Right lobe of liver (tissue), 4 donors: ENCODE results near the gene HOXA2.

Source experiments
- POLR2A ChIP-seq: fragments of 450-650 bp; IDR thresholded peaks from one replicate; pipeline ENCODE4 v1.6.1; 2017; ENCODE audit warnings: antibody characterized with exemption, mild to moderate bottlenecking
- TF ChIP-seq, protein P1 (sequence below), 4 donors: fragments of 200-600 bp in 3 of 4; fragments of 450-650 bp in 1 of 4; IDR thresholded peaks; one replicate each; pipeline versions ENCODE4 v1.5.1 to v1.8.0; 2016 to 2022; ENCODE audit warnings: antibody characterized with exemption in 4 of 4, mild to moderate bottlenecking in 2 of 4
- donor health status: DM: no; HTN: no; CAD: no.
- donor health status: DM: no; HTN: no; CAD: no.
- donor health status: DM: no; HTN: yes; CAD: no.

DNA sequence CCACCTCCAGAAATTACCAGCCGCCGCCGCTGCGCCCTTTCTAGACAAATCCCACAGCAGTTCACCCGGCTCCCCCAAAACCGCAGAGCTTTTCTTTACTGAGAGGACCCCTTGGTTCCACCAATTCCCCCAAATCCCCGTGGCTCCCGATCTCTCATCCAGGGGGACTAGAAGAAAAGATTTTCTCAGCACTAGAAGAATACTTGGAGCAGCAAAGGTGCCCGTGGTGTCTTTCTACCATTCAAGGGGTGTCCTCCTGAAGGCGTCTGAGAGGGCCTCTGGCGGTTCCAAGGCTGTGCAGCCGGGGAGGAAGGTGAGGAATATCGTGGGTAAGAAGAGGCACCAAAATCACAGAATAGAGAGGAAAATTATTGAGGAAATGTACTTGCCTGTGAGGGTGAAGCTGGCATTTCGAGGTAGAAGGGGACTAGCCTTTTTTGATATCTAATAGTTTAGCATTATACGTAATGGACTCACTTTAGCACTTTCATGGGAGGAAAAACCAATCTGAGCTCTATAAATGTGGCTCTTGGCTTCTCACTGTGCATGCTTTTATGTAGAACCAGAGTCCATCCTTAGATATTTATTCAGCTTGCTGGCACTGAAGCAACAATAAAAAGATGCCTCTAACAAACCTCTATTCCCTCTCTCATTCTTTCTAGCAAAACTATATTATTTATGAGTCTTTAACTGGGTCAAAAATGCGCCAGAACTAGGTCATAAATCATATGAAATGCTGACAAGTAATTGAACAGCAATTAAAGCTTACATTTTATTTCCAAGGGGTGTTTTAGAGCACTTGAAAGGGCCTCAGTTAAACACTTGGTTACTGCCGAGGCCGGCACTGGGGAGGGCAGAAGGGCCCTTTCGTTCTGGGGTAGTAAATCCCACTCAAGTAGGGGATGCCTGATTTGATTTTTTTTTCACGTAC, 13.8 kb upstream of the HOXA2 start:
- TF ChIP-seq POLR2A: no peak
- TF ChIP-seq, protein P1, sequence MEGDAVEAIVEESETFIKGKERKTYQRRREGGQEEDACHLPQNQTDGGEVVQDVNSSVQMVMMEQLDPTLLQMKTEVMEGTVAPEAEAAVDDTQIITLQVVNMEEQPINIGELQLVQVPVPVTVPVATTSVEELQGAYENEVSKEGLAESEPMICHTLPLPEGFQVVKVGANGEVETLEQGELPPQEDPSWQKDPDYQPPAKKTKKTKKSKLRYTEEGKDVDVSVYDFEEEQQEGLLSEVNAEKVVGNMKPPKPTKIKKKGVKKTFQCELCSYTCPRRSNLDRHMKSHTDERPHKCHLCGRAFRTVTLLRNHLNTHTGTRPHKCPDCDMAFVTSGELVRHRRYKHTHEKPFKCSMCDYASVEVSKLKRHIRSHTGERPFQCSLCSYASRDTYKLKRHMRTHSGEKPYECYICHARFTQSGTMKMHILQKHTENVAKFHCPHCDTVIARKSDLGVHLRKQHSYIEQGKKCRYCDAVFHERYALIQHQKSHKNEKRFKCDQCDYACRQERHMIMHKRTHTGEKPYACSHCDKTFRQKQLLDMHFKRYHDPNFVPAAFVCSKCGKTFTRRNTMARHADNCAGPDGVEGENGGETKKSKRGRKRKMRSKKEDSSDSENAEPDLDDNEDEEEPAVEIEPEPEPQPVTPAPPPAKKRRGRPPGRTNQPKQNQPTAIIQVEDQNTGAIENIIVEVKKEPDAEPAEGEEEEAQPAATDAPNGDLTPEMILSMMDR (IDR thresholded peaks at IDR 0.05): no peak
